Eye (tissue), 1 donor: Measurements from ENCODE around the gene ZNF354C.

Experiments
- DNase-seq: peaks from one replicate; pipeline ENCODE4 v3.0.0-alpha.2; 2015

Gene ZNF354C

DNA sequence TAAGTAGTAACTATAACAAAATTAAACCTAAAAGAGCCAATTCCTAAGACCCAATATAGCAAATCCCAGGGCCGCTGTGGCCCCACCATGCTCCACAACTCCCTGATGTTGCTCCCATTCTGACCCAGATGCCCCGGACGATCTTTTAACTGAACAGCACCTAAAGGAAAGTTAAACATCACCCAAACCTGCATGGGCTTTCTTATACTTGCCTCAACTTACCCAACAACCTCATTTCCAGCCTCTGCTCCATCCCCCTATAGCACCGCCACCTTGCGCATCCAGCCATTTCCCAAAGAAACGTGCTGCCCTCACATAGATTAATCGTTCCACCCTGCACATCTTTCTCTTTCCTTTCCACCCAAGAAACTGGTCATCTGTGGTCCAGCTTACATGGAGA is 54.6 kb downstream of the ZNF354C start:
- DNase-seq = no peak

DNA sequence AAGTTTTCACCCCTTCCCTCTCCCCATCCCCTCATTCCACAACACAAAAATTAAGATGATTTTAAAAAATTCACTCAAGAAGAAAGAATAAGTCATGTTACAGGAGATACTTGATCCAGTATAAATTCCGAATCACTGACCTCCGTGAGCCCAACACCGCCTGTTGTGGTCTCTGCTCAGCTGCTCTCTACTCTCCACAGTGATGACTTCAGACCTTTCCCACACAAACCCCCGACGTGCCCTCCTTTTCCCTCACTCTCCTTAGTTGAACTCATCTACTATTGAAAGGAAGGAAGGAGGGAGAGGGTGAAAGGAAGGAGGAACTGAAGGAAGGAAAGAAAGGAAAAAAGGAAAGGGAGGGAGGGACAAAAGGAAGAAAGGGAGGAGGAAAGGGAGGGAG is 55.1 kb downstream of the ZNF354C start:
- DNase-seq = no peak

DNA sequence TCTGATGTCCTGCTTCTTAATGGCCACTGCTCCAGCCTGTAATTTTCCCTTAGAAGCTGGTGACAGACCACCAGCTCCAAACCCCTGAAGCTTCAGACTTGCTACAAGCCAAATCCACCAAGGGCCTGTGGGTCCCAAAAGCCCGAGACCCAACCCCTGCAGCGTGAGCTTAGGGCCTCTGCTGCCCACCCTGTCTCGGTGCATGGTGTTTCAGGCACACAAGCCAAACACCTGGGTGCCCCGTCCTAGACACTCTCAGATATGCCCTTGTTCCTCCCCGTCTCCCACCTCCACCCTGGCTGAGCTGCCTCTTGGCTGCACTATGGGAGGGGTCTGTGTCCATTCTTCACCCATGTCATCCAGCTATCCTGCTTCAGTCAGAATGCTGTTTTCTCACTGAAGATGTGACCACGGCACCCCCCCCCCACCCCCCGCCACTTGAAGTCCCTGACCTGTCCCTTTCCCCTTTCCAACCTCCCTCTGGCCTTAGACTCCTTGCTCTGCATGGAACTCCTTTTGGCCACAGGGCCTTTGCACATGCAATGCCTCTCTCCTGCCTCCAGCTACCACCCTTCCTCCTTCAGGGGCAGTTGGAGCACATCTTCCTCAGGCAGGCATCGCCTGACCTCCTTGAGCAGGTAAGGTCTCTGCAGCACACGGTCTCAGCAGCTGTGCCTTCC is 55.8 kb downstream of the ZNF354C start:
- DNase-seq = no peak

DNA sequence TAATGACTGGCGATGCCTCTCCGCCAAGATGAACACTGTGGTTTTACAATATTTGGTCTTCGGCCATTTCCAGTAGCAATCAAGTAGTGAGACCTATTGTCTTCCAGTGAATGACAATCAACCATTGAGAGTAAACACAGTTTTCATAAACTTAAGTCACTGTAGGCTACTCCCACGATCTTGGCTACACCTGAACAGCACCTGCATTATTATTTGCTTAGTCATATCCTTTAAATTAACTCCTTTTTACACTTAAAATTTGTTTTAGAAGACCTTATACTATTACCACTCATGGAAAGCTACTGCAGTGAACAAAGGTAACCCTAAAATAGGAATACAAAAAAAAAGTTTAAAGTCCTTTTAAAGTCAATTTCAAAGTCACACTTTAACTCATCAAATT is 58.2 kb downstream of the ZNF354C start:
- DNase-seq = no peak

DNA sequence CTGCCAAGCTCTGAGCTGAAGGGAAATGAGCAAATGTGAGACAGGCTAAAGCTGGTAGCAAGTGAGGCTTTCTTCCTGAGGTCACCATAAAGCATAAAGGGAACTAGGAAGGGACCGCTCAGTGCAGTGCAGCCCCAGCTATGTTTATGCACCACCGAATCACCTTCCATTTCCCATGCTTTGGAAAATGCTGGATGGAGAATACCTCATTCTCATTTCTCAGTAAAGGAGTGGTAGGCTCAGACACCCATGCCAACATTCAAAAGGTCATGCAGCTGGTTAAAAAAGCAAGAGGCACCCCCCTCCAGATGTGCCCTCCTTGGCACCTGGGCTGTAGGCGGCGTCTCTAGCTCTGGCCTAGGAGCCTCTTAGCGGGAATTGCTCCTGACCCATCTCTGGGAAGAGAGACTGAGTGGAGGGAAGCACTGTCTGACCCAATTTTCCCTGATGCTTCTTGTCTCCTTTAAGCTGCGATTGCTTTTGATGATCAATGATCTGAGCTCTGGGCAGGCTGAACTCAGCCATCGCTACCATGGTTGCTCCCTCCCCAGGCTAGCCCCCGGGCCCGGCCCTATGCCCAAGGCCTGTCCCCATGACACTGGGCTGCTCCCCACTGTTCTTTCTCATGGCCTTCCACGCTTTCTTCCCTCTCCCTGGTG is 58.7 kb downstream of the ZNF354C start:
- DNase-seq = no peak

DNA sequence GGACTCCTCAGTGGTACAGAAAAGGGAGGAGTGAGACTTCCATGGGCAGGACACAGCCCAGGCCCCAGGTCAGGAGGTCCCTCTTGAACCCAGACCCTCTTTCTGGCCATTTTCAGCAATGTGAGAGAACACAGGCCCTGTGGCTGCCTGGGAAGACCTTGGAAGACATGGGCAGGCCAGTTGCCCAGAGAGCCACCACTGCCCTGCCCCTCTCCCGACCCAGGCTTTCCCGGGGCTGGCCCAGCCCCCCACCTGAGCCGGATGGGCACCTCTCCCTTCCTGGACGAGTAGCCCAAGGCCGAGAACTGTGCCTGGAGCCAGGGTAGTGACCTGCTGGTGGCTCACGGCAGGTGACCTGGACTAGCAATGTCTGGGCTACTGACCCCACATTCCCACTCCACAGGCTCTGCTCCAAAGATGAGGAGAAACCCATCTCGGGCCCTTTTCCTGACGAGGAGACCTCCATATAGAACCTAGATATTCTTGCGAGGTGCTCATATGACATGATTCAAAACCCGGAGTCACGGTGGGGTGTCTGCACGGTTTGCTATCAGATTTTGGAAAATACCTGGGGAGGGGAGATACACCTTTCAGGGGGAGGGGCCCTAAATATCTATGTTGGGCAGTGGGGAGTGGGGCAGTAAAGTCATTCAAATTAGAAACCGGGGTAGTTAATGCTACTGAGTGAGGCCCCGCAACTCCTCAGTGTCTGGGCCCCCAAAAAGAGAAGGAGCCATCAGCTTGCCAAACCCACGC is 59.4 kb downstream of the ZNF354C start:
- DNase-seq = no peak

DNA sequence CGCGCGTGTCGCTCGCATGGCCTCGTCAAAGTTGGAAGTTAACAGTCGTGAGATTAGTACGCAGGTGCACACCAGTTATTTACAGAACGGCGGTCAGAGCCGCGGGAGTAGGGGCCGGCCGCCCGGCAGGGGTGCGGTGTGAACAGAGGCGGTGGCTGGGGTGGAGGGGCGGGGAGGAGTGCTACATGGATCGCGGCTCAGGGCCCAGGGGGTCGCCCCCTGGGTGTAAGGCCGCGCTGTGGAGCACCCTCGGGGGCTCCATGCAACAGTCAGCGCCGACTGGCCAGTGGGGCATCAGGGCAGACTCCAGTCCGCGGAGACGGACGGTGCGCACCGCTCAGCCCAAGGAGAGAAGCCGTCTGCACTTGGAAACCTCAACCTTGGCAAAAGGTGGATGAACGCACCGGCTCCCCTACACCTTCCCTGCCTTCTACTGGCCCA is 60.3 kb downstream of the ZNF354C start:
- DNase-seq = no peak

DNA sequence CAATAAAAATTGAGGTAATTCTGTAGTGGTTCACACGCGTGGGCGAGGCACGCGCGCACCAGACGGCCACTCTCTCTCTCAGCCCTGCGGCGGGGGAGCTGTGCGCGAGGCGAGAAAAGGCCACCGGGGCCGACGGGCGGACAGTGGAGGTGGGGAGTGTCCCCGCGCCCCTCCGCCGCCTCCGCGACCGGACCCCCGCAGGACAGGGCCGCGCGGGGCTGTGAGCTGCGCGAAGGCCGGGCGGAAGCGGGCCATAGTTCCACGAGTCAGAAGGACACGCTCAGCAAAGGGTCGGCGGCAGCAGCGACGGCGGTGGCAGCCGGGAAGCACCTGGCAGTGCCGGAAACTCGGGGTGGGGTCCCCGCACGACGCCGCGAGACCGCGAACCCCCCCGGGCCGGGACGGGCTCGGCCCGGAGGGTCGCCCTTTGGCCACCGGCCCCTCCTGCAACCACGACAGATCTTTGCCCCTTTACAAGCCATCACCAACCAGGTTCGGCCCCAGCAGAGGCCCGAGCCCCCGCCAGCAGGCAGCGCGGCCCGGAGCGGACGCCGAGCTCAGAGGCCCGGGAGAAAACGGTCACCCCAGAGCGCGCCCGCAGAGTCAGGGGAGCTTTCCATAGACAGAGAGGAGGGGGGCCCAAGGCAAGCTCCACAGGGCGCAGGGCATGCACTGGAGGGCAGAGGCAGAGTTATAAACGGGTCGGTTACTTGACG is 60.9 kb downstream of the ZNF354C start:
- DNase-seq = no peak

DNA sequence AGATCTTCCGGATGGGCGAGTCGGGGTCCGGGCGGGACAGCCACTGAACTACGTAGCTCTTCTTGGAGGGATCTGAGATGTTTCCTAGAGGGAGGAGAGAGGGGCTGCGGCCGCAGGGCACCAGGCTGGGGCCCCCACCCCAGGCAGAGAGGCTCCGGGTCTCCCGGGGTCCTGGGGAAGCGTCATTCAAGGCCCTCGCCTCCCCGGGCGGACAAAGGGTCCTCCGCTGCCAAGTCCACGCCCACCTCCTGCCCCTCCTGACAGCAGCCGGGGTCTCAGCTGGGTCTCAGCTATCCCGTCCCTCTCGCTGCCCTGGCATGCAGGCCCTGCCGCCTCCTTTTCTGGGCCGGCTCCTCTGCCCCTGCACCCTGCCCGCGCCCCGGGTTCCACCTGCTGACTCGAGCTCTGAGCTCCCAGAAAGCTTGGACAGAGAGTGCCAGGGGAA is 61.5 kb downstream of the ZNF354C start:
- no peak for DNase-seq

DNA sequence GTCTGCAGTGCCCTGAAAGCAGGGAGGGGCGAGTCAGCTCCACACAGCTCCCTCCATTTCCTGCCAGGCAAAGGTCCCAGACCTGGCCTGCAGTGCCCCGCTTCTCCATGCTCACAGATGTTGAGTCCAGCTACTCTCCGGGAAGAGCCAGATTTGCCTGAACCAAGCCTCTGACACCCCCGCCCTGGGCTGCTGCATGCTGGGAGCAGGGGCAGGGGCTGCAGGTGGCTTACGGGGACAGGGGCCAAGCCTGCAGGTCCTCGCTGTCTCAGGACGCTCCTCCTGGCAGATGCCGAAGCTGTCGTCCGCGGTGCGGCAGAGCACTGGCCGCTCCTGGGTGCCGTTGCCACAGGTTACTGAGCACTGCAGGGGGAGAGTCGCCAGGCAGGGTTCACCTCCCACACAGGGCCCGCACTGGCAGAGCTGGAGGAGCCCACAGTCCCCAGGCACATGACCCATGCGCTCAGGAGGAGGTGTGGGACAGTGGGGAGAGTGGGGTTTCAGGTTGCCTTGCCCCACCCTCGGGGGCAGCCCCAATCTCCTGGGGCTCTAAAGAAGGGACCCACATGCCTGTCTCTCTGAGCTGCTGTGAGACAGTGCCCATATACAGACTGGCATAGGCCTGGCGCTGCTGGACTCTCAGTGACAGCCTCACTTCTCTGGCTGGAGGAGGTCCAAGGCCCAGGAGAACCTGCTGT is 62.4 kb downstream of the ZNF354C start:
- no peak for DNase-seq

DNA sequence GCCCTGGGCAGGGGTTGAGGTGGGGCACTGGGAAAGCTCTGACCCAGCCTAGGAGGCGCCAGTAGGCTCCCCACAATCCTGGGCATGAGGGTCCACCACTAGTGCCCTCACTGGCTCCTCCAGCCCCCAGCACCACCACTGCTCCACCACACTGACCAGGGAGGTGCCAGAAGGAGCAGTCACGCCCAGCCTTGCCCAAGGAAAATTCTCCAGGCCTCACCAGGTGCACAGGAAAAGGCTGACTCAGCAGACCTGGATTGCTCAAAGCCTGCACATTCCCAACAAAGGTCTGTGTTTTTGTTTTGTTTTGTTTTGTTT is 62.9 kb downstream of the ZNF354C start:
- no peak for DNase-seq

DNA sequence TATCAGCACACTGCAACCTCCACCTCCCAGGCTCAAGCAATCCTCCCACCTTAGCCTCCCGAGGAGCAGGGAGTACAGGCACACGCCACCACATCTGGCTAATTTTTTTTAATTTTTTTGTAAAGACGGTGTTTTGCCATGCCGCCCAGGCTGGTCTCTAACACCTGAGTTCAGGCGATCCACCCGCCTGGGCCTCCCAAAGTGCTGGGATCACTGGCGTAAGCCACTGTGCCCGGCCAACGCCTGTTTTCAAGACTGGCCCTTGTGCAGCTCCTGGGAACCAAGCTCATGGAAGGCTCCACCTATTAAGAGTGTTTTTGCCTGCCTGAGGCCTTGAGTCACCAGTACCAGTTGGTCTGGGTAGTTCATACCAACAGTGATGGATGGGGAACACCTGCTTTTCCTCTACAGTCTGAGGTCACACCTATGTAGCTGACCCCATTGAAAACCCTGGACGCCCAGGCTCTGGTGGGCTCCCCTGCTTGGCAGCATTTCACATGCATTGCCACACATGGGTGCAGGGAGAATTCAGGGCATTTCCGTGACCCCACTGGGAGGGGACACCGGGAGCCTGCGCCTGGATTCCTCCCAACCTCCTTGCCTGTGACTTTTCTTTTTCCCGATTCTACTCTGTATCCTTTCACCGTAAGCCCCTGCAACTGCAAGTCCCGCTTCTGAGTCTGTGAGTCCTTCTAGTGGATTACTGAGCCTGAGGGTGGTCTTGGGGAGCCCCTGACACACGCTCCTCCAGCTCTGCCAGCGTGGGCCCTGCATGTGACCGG is 63.5 kb downstream of the ZNF354C start:
- DNase-seq = no peak

DNA sequence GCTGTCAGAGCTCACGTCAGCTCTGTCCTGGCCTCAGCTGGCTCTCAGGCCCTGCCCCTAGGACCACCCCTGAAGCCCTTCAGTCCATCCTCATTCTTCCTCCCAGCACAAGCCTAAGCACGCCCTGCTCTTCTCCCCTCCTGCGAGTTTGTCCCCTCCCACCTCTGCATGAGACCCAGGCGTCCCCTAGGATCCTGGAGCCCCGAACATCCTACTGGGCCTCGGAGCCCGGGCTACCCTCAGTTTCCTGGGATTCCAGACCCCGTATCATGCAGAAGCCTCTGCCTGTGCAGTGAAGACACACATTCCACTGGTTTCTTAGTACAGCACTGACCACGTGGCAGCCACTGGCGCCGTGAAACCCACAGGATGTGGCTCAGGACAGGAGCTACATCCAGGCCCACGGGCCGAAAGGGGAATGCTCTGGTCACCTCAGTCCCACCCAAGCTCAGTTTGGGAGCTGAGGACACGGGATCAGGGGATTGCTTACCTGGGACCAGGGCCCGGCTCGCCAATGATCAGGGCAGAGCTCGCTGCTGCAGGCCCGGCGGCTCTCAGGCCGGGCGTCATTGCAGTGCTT is 64.2 kb downstream of the ZNF354C start:
- no peak for DNase-seq

DNA sequence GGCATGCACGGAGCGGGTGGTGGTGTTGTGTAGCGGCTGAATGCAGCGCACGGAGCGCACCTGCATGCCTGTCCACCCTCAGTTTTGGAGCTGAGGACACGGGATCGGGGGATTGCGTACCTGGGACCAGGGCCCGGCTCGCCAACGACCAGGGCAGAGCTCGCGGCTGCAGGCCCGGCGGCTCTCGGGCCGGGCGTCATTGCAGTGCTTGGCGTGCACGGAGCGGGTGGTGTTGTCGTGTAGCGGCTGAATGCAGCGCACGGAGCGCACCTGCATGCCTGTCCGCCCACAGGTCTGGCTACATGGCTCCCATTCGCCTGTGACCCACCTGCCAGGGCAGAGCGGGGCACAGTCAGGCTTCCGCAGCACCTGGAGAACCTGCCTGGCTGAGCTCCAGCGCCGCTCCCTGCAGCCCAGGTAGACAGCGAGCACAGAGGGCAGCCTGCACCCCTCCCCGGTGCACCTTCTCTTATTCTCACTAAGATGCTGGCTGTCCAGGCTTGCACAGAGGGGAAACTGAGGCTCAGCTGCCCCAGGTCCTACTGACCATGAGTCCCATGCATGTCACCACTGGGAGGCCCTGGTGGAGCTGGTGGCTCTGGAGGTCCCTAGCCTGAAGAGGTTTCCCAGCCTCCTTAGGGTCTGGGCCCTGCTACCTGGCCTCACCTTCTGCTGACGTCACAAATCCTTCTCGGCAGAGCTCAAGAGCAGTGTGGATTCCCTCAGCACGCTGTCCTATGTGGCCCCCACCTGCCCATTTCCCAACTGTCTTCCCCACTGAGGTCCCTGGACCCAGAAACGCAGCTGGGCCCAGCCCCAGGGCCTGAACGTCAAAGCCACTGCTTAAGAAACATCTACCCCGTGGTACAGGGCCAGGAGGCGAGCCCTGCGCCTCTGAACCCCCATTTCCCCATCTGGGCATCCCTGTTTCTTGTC is 64.9 kb downstream of the ZNF354C start:
- no peak for DNase-seq

DNA sequence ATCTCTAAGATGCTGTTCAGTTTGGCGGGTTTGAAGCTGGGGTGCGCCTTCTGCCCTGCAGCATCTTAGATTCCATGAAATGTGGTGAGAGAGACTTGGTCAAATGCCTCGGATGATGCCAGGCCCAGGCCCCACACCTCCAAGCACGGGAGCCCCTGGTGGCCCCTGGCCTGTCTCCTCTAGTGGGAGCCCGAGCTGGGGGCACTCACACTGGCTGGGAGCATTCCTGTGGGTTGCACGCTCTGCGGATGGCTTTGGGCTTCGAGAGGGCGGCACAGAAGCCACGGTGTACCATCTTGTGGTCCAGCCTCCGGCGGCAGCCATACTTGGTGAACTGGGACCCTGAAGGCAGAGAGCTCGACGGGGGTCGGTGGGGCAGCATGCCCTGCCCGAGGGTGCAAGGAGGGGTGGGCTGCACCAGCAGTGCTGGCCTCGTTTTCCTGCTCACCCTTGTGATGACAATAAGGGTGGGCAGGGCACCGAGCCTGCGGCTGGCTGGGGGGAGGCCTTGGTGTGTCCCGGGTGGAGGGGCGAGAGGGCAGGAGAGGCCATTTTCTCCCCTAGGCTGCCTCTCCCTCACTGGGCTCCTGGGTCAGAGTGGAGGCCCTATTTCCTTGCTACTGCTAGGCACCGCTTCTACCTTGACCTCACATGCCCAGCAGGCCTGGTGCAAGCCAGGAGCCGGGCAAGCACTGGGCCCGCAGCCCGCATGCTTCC is 65.8 kb downstream of the ZNF354C start:
- no peak for DNase-seq

DNA sequence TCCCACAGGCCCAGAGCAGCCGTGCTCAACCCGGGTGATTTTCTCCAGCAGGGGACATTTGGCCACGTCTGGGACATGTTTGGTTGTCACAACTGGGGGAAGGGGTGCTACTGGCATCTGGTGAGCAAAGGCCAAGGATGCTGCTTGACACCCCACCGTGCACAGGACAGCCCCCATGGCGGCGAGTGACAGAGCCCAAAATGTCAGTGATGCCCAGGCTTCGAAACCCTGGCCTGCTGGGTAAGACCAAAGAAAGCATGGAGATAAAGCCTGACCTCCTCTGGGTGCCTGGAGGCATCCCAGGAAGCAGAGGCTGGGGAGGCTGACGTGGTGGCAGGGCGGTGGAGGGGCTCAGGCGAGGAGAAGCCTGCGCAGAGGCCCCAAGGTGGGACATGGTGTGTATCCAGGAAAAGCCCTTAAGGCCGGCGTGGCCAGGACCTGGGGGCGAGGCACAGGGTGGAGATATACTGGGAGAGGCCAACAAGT is 66.4 kb downstream of the ZNF354C start:
- no peak for DNase-seq

DNA sequence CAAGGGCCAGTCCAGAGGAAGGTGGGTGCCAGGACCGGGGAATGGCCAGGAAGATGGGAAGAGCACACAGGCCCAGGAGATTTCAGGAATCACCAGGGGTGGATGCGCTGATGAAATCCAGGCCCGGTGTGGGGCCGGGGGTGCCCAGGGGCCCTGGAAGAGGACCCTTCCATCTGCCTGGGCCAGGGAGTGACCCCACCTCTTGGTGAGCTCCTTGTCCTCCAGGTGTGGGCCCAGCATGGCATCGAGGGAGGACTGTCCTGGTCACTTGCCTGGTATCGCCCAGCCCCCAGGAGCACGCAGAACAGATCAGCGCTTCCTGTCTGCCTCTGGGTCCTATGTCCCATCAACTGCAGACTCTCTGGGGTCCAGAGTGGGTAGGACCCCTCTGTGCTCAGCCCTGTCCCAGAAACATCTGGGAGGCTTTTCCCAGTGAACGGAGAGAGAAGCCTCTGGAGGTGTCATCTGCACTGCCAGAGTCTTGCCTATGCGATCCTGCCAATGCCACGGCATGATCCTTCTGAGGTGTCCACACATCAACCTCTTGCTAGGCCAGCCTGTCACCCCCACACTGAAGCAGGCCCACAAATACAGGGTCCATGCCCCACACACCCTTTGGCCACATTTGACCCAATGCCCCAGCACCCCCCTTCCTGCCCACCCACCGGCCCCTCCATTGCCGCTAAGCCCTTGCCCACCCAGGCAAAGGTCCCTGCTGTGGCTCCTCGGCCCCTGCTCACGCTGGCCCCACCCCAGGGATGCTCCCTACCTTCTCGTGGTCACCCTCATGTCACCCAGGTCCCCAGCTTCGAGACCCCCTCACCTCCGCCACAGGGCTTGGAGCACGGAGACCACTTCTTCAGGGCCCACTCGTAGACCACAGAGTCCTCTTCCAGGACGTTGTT is 67.2 kb downstream of the ZNF354C start:
- no peak for DNase-seq

DNA sequence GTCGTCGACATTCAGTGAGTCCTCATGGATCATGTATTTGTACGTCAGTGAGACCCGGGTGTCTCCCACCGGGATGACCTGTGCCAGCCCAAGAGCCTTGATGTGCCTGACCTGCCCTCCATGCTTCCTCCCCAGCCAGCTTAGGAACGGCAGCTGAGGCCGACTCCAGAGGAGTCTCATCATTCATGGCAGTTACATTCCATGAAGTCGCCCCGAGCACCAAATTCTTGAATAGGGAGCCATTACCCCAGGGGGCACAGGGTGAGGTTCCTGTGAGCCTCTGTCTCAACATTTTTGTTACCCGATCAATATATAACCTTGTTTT is 67.8 kb downstream of the ZNF354C start:
- DNase-seq = no peak

DNA sequence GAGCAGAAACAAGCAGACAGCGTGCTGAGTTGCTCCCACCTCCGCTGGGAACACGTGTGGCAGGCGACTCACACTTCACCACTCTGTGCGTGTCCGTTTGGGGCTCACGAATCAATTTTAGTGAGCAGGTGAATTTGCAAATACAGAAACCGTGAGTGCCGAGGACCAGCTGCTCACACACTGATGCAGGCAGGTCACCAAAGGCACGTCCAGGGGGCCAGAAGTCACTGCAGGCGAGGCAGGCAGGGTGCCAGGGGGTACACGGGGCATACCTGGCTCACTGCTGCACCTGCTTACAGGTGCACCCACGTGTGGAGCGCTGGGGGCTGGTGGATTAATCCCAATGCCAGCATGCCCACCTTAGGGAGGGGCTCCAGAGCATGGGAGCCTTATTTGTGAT is 68.8 kb downstream of the ZNF354C start:
- no peak for DNase-seq
